Heart left ventricle (tissue), 16 donors: ENCODE results near the gene BNIP5. TPM values are rescaled to one million over a fixed set of nuclear protein-coding genes. Genes with fewer than 3 reads are reported as not detected.

Experiments used
- ATAC-seq, 4 donors: fragments of 200-7000 bp; cut with Tn5 transposase; one replicate each; pipeline ENCODE4 v1.9.1; 2020 to 2022; ENCODE audit warnings: moderate library complexity in 4 of 4, mild to moderate bottlenecking in 3 of 4, moderate number of reproducible peaks in 1 of 4
- DNase-seq, 5 donors: peaks; one replicate each; pipeline ENCODE4 v3.0.0-alpha.2; 2020
- H3K27ac ChIP-seq, 12 donors: fragments of 200-600 bp; sonication (generic) in 4 of 12; one replicate each; pipeline versions ENCODE4 v1.5.0 to v1.8.0; 2016 to 2022; ENCODE audit warnings: mild to moderate bottlenecking in 2 of 12
- H3K27me3 ChIP-seq, 9 donors: fragments of 200-600 bp; sonication (generic) in 2 of 9; one replicate each; pipeline versions ENCODE4 v1.5.1 to v1.8.0; 2016 to 2022; ENCODE audit warnings: mild to moderate bottlenecking in 3 of 9
- H3K36me3 ChIP-seq, 9 donors: fragments of 200-600 bp; sonication (generic) in 2 of 9; one replicate each; pipeline versions ENCODE4 v1.5.0 to v1.8.0; 2018 to 2022; ENCODE audit warnings: mild to moderate bottlenecking in 2 of 9
- H3K4me1 ChIP-seq, 12 donors: fragments of 200-600 bp; sonication (generic) in 4 of 12; one replicate each; pipeline versions ENCODE4 v1.5.0 to v1.8.0; 2016 to 2022; ENCODE audit warnings: mild to moderate bottlenecking in 3 of 12
- H3K4me3 ChIP-seq, 12 donors: fragments of 200-600 bp; sonication (generic) in 4 of 12; one replicate each; pipeline versions ENCODE4 v1.5.0 to v1.8.0; 2017 to 2022; ENCODE audit warnings: mild to moderate bottlenecking in 9 of 12, moderate library complexity in 4 of 12
- H3K9me3 ChIP-seq, 12 donors: fragments of 200-600 bp; sonication (generic) in 4 of 12; one replicate each; pipeline versions ENCODE4 v1.5.0 to v1.8.0; 2016 to 2022; ENCODE audit warnings: mild to moderate bottlenecking in 1 of 12
- POLR2A ChIP-seq, 2 donors: fragments of 450-650 bp; IDR thresholded peaks; one replicate each; pipeline ENCODE4 v1.6.1; 2017; ENCODE audit warnings: antibody characterized with exemption in 2 of 2, mild to moderate bottlenecking in 2 of 2, moderate library complexity in 2 of 2
- WGBS, 4 donors: extraction: QIAGEN DNeasy Blood & Tissue Kit in 2 of 4; methylation state at CpG; one replicate each; pipeline versions ENCODE4 v1.1.5 to v1.1.7; 2013 to 2018; 5-methylcytosine and 5-hydroxymethylcytosine counted together
- intact Hi-C, 10 donors: fragments of 100-400 bp; cut with DNase I; formaldehyde crosslinking; loops; one replicate each; pipeline versions ENCODE4 v1.11.1 to v1.14.2; 2022
- polyA plus RNA-seq, 2 donors: library from polyadenylated mRNA; stranded (reverse); fragments of 200-250 nt; gene quantifications; one replicate each; pipeline ENCODE4 v1.2.3, GENCODE V29; 2013
- total RNA-seq, 9 donors: library from RNA; depleted of rRNA in 2 of 9; stranded (reverse); fragments of >200 nt in 2 of 9; fragmentation: NEBNext Ultra II Directional in 3 of 9; extraction: Animal tissue kit (Norgen Biotek cat#: 25700) in 3 of 9; gene quantifications; one replicate each; pipeline versions ENCODE4 v1.1.0 to v1.2.4, GENCODE V29; 2016 to 2023
- TF ChIP-seq, protein P1 (sequence below), 12 donors: fragments of 200-600 bp; sonication (generic) in 4 of 12; IDR thresholded peaks; one replicate each; pipeline versions ENCODE4 v1.5.0 to v1.8.0; 2018 to 2022; ENCODE audit warnings: antibody characterized with exemption in 12 of 12, mild to moderate bottlenecking in 5 of 12
- donor health status: ischemic (EF 13 %, LVEDD 7.1; RV severe dilation, severe dysfunction).
- donor health status: healthy with polysubstance abuse.
- donor health status: DM: no; HTN: yes; CAD: no.
- donor health status: DM: no; HTN: no; CAD: no.
- donor health status: ischemic (EF 25% LVEDD 6.9; RV normal size, moderate dysfunction).
- donor health status: ischemic (EF 25% LVEDD 5.7; RV mildly dilated, moderate dysfunction).
- donor health status: healthy.
- donor health status: DM: yes; HTN: yes; CAD: no.
- donor health status: ischemic (EF 35%, LVEDD 5.7; RV mildly dilated, moderate dysfunction).
- donor health status: nonischemic (EF 11% LVEDD 7.7; RV severe dilation, severe dysfunction).
- donor health status: DM: yes; HTN: yes; CAD: no.
- donor health status: PGD.
- donor health status: ischemic (EF 29% LVEDD 5.4; RV normal size, mild dysfunction).
- donor health status: nonischemic (EF 23%, LVEDD 6.1; RV moderate dilation, normal function).

Gene BNIP5
- total and polyA plus RNA-seq, 11 donors: not detected

DNA sequence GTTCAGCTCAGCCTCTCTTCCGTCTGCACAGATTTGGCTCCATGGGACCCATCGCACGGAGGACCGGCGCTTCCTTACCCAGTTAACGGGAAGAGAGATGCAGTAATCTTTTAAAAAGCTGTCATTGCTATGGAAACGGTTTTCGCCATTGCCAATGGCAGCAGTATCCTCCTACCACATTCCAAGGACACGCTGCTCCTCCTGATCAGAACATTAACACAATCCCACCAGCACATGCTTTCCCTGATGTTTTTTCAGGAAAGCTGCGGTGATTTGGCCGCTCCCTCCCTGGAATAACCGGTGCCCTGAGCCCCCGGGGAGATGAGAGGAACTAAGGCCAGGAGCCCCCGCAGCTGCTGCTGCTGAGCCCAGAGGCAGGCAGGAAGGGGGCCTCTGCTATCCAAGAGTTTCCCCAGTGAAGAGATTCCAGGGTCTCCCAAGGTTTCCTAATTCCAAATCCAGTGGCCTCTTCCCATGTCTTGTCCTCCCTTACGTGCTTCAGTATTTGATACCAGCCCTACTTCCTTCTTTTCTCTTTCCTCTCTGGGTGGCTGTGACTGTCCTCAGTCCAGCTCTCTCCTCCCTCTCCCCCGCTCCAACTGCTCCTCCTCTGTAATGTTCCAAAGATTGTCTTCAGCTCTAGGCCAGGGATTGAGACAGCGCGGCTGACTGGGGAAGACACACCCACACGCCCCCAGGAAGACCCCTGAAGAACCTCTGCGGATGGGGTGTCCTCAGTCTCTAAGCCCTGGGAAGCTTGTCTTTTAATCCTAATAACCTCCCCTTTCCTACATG, 2.6 kb downstream of the BNIP5 start:
- H3K27me3 ChIP-seq: peaks cover 0 to 46% (median 9%) of the 10 kb centered on the region in 9 donors
- intact Hi-C loops: no loop called here
- peak overlapping the region in 2 of 12 donors; percentile 20 to 34 for H3K4me3 ChIP-seq
- peaks cover 0 to 18% (median 11%) of the 10 kb centered on the region in 12 donors for H3K4me1 ChIP-seq
- ATAC-seq: peak; percentile 35 to 50 (median 44)
- TF ChIP-seq, protein P1, sequence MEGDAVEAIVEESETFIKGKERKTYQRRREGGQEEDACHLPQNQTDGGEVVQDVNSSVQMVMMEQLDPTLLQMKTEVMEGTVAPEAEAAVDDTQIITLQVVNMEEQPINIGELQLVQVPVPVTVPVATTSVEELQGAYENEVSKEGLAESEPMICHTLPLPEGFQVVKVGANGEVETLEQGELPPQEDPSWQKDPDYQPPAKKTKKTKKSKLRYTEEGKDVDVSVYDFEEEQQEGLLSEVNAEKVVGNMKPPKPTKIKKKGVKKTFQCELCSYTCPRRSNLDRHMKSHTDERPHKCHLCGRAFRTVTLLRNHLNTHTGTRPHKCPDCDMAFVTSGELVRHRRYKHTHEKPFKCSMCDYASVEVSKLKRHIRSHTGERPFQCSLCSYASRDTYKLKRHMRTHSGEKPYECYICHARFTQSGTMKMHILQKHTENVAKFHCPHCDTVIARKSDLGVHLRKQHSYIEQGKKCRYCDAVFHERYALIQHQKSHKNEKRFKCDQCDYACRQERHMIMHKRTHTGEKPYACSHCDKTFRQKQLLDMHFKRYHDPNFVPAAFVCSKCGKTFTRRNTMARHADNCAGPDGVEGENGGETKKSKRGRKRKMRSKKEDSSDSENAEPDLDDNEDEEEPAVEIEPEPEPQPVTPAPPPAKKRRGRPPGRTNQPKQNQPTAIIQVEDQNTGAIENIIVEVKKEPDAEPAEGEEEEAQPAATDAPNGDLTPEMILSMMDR (IDR thresholded peaks at IDR 0.05): no peak
- TF ChIP-seq POLR2A (IDR thresholded peaks at IDR 0.05): no peak
- no peak for DNase-seq
- peak overlapping the region in 1 of 12 donors; percentile 4 for H3K27ac ChIP-seq
- H3K36me3 ChIP-seq: no peaks in the 10 kb centered on the region
- WGBS, 4 donors: 42 to 54% (median 50%) methylated on average over 20 of the region's 20 CpGs
- no peaks in the 10 kb centered on the region for H3K9me3 ChIP-seq

DNA sequence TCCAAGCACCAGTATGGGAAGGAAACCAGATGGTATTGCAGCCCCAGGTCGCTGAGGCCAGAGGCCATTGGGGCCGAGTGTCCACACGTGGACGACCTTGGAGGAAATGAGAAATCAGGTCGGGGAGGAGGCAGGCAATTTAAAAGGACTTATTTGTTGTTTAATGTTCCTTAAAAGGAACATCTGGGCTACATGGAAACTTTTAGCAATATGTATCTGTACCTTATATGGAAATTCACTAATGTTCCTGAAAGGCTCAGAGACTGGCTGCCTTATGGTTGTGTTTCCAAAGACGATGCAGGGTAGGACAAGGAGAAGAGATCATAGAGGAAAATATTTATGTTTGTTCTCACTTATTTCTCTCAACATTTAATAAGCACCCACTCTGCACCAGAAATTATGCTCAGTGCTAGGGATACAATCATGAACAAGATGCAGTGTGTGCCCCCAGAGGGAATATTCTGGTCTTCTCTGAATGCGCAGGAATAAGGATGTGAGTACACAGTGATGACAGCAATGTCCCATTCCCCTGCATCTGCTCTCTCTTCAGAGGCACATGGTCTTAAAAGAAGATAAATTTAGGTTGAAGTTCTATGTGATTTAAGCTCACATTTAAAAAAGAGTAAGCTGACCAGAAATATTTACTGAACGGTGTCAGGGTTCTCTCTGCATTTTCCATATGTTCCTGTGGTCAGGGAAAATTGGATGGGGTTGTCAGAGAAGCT, 3.4 kb downstream of the BNIP5 start:
- no peak overlapping the region for H3K4me3 ChIP-seq
- no peak for ATAC-seq
- H3K27ac ChIP-seq: no peak overlapping the region
- intact Hi-C loops: no loop called here
- no peaks in the 10 kb centered on the region for H3K9me3 ChIP-seq
- TF ChIP-seq, protein P1 (IDR thresholded peaks at IDR 0.05): no peak
- no peak for TF ChIP-seq POLR2A (IDR thresholded peaks at IDR 0.05)
- DNase-seq: no peak
- 64 to 74% (median 68%) methylated on average over 8 of the region's 8 CpGs for WGBS, 4 donors
- peaks cover 0 to 18% (median 11%) of the 10 kb centered on the region in 12 donors for H3K4me1 ChIP-seq
- H3K27me3 ChIP-seq: peaks cover 0 to 46% (median 9%) of the 10 kb centered on the region in 9 donors
- H3K36me3 ChIP-seq: no peaks in the 10 kb centered on the region

DNA sequence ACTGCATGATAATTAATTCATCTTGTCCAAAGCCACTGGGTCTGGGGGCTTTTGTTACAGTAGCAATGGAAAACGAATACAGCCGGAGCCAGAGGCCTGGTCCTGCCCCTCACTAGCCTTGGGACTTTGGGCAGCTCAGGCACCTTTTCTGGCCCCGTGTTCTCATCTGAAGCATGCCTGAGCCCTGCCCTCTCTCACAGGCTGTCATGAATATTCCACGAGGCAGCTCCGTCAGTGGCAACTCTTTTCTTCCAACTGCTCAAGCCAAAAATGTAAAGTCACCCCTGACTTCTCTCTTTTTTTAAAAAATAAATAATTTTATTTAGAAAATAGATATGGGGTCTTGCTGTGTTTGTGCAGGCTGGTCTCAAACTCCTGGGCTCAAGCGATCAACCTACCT, 5.3 kb downstream of the BNIP5 start:
- no peak for DNase-seq
- intact Hi-C loops: no loop called here
- H3K9me3 ChIP-seq: no peaks in the 10 kb centered on the region
- H3K4me3 ChIP-seq: no peak overlapping the region
- WGBS, 4 donors: 85 to 95% (median 94%) methylated on average over 6 of the region's 6 CpGs
- no peak for TF ChIP-seq POLR2A (IDR thresholded peaks at IDR 0.05)
- TF ChIP-seq, protein P1 (IDR thresholded peaks at IDR 0.05): no peak
- no peaks in the 10 kb centered on the region for H3K36me3 ChIP-seq
- H3K27ac ChIP-seq: no peak overlapping the region
- peaks cover 0 to 18% (median 11%) of the 10 kb centered on the region in 12 donors for H3K4me1 ChIP-seq
- peaks cover 0 to 46% (median 9%) of the 10 kb centered on the region in 9 donors for H3K27me3 ChIP-seq
- no peak for ATAC-seq

DNA sequence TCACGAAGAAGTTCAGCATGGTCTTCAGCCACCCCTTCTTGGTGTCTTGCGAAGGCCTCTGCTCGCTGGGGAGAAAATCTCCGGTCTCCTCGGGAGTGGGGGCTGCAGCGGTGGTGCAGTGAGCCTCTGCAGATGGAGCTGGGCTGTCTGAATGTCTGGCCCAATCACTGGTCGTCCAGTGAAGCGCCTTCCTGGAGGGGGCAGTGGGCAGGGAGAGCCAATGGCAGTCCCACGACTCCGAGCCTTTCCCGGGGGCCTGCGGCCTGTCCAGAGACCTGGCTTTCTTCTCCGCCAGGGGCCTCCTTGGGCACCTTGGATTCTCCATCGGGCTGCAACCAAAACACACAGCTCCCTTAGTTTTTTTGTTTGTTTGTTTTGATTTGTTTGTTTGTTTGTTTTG, 6.3 kb downstream of the BNIP5 start:
- DNase-seq: no peak
- H3K4me1 ChIP-seq: peaks cover 0 to 18% (median 11%) of the 10 kb centered on the region in 12 donors
- H3K9me3 ChIP-seq: no peaks in the 10 kb centered on the region
- no peak for ATAC-seq
- intact Hi-C loops: no loop called here
- no peak for TF ChIP-seq POLR2A (IDR thresholded peaks at IDR 0.05)
- TF ChIP-seq, protein P1 (IDR thresholded peaks at IDR 0.05): no peak
- peaks cover 0 to 50% (median 5%) of the 10 kb centered on the region in 9 donors for H3K27me3 ChIP-seq
- H3K4me3 ChIP-seq: no peak overlapping the region
- 86 to 89% (median 89%) methylated on average over 11 to 14 of the region's 14 CpGs for WGBS, 4 donors
- no peak overlapping the region for H3K27ac ChIP-seq
- H3K36me3 ChIP-seq: no peaks in the 10 kb centered on the region
